Left ventricle myocardium inferior (tissue), 1 donor: ENCODE data around the gene ZNF467. TPM values are rescaled to one million over a fixed set of nuclear protein-coding genes. Genes with fewer than 3 reads are reported as not detected.

Experiments used
- DNase-seq: peaks from one replicate; pipeline ENCODE4 v3.0.0-alpha.2; 2020
- H3K27ac ChIP-seq: fragments of 200-600 bp; replicated peaks from 2 replicates; pipeline ENCODE4 v1.8.0; 2021
- H3K27me3 ChIP-seq: fragments of 200-600 bp; 2 replicates; pipeline ENCODE4 v1.8.0; 2021; ENCODE audit warnings: low read depth
- H3K36me3 ChIP-seq: fragments of 200-600 bp; 2 replicates; pipeline ENCODE4 v1.8.0; 2021
- H3K4me1 ChIP-seq: fragments of 200-600 bp; 2 replicates; pipeline ENCODE4 v1.8.0; 2021
- H3K4me3 ChIP-seq: fragments of 200-600 bp; 2 replicates; pipeline ENCODE4 v1.8.0; 2021; ENCODE audit warnings: mild to moderate bottlenecking, moderate library complexity
- H3K9me3 ChIP-seq: fragments of 200-600 bp; replicated peaks from 2 replicates; pipeline ENCODE4 v1.8.0; 2021
- intact Hi-C: fragments of 100-400 bp; cut with micrococcal nuclease; formaldehyde crosslinking; loops from one replicate; pipeline ENCODE4 v1.11.0; 2022
- total RNA-seq: library from RNA; stranded (reverse); fragmentation: NEBNext Ultra II Directional; extraction: Animal tissue kit (Norgen Biotek cat#: 25700); gene quantifications from one replicate; pipeline ENCODE4 v1.2.1, GENCODE V29; 2021
- TF ChIP-seq, protein P1 (sequence below): fragments of 200-600 bp; IDR thresholded peaks from 2 replicates; pipeline ENCODE4 v1.8.0; 2021; ENCODE audit warnings: antibody characterized with exemption, mild to moderate bottlenecking, borderline replicate concordance
- donor health status: DM: no; HTN: yes; CAD: no; lungs with severe emphysema.

The ZNF467 gene
- total RNA-seq, 1 donor from 2014 or later, result 5.2 TPM

DNA sequence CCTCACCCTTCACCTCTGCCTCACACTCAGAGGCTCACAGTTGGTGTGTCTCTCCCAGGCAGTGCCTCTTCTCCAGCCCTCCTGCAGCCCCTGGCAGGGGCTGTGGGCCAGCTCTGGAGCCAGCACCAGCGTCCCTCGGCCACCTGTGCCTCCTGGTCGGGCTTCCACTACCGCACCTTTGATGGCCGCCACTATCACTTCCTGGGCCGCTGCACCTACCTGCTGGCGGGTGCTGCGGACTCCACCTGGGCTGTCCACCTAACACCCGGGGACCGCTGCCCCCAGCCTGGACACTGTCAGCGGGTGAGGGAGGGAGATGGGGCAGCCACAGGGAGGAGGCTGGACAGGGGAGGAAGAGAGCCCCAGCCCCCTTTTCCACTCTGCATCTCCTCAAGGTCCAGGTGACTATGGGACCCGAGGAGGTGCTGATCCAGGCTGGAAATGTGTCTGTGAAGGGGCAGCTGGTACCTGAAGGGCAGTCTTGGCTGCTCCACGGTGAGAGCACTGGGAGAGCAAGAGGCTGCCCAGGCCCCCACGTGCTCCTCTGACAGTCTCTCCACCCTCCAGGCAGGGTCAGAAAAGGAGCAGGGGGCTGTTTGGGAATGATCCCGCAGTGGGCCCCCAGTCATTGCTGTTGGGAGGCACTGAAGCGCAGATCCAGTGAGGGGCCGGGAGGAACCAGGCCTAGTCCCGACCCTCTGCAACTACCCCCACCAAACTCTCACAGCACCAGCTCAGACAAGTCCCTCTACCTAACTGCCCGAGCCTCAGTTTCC lies 4.4 kb upstream of the ZNF467 start:
- no peak overlapping the region for H3K4me3 ChIP-seq
- TF ChIP-seq, protein P1, sequence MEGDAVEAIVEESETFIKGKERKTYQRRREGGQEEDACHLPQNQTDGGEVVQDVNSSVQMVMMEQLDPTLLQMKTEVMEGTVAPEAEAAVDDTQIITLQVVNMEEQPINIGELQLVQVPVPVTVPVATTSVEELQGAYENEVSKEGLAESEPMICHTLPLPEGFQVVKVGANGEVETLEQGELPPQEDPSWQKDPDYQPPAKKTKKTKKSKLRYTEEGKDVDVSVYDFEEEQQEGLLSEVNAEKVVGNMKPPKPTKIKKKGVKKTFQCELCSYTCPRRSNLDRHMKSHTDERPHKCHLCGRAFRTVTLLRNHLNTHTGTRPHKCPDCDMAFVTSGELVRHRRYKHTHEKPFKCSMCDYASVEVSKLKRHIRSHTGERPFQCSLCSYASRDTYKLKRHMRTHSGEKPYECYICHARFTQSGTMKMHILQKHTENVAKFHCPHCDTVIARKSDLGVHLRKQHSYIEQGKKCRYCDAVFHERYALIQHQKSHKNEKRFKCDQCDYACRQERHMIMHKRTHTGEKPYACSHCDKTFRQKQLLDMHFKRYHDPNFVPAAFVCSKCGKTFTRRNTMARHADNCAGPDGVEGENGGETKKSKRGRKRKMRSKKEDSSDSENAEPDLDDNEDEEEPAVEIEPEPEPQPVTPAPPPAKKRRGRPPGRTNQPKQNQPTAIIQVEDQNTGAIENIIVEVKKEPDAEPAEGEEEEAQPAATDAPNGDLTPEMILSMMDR, result no peak
- intact Hi-C loops, result no loop called here
- no peaks in the 10 kb centered on the region for H3K9me3 ChIP-seq
- H3K27me3 ChIP-seq, result no peaks in the 10 kb centered on the region
- peaks cover 39% of the 10 kb centered on the region for H3K4me1 ChIP-seq
- no peak overlapping the region for H3K27ac ChIP-seq
- H3K36me3 ChIP-seq, result no peaks in the 10 kb centered on the region
- no peak for DNase-seq

DNA sequence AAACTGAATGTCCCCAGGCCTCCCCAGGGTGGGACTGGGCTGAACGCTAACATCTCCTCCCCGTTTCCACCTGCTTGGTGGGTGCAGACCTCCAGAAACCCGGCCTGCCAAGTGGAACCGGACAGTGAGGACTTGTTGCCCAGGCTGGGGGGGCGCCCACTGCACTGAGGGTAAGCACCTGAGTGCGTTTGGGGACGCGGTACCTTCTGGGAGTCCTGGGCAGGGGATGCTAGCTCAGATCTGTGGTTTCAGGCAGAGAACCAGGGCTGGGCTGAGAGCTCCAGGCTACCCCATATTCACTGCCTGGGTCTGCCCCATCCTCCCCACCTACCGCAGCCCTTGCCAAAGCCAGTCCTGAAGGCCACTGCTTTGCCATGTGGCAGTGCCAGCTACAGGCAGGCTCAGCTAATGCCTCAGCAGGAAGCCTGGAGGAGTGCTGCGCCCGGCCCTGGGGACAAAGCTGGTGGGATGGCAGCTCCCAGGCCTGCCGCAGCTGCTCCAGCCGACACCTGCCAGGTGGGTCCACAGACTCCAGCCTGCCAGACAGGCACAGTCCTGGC lies 3.5 kb upstream of the ZNF467 start:
- Histone ChIP-seq H3K36me3 (no peaks in the 10 kb centered on the region), H3K4me3 (peak overlapping the region; percentile 81), H3K9me3 (no peaks in the 10 kb centered on the region), H3K4me1 (peaks cover 42% of the 10 kb centered on the region), H3K27ac (peak overlapping the region; percentile 83), H3K27me3 (no peaks in the 10 kb centered on the region)
- no peak for DNase-seq
- intact Hi-C loops, result no loop called here
- TF ChIP-seq, protein P1, result no peak

DNA sequence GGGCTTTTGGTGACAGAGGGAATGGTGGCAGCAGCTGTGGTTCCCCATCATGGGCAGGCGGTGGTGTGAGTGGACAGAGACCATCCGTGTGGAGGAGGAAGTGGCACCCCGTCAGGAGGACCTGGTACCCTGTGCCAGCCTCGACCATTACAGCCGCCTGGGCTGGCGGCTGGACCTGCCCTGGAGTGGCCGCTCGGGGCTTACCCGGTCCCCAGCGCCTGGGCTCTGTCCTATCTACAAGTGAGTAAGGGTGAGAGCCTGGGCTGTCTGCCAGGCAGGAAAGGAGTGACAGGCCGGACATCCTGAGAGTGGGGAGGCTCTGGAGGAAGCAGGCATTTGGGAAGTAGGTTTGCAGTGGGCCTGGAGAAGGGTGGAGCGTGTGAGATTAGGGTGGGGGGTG lies 2.9 kb upstream of the ZNF467 start:
- Histone ChIP-seq H3K27ac (peak overlapping the region; percentile 83), H3K9me3 (no peaks in the 10 kb centered on the region), H3K27me3 (no peaks in the 10 kb centered on the region), H3K4me3 (peak overlapping the region; percentile 81), H3K36me3 (no peaks in the 10 kb centered on the region), H3K4me1 (peaks cover 44% of the 10 kb centered on the region)
- TF ChIP-seq, protein P1, result no peak
- DNase-seq, result peak; percentile 85
- intact Hi-C loops, result no loop called here

DNA sequence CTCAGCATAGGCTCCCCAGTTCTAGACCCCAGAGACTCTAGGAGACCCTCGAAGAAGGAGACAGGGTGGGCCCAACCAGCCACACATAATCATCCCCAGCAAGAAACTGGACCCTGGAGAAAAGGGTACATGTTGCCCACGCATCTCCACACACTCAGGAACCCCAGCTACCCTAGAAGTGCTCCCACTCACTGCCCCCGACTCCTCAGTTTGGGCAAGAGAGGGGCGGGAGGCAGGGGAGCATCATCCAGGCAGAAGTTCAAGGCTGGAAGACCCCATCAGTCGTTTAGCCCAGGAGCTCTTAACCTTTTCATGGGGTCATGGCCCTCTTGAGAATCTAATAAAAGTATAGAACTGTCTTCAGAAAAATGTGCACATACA lies 1.8 kb upstream of the ZNF467 start:
- peak overlapping the region; percentile 81 for H3K4me3 ChIP-seq
- H3K4me1 ChIP-seq, result peaks cover 51% of the 10 kb centered on the region
- H3K9me3 ChIP-seq, result no peaks in the 10 kb centered on the region
- no peaks in the 10 kb centered on the region for H3K27me3 ChIP-seq
- no peak for DNase-seq
- intact Hi-C loops, result no loop called here
- TF ChIP-seq, protein P1, result no peak
- H3K36me3 ChIP-seq, result no peaks in the 10 kb centered on the region
- peak overlapping the region; percentile 83 for H3K27ac ChIP-seq

DNA sequence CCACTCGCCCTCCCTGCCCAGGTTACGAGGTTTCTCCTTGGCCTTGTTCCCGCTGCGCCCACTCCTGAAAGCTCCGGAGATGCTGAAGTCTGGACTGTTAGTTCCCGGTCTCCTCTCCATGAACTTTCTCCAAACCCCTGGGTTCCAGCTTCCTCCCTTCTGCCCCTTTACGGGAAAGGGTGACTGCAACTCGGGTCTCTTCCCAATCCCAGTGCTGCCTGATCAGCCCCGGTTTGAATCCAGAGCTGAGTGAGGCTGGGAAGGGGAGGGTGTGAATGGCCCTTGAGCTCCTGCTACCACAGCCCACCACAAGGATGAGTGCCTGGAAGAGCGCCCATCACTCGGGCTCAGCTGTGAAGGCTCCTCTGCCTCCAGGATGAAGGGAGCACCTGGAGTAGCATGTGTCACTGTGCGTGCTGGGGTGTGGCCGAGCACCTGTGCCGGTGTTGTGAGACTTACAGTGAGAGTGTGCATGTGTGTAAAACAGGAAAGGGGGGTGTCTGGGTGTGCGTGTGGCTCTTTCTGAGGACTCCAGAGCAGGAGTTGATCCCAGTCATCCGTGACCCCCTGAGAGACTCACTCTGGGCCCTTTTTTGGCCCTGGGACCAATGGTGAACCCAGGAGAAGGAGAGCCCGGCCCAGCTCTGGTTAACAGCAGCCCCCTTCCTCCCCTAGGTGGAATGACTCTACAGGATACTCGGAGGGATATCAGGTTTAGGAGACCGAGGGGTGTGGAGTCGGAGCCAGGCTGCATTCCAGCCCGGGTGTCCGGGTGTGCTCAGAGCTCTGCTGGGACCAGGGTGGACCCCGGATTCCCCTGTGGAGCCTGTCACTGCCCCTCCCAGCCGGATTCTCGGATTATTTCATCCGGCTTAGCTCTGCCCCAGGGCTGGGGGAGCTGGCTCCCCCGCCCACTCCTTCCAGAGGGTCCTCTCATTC lies 1.1 kb upstream of the ZNF467 start:
- Histone ChIP-seq H3K4me1 (peaks cover 51% of the 10 kb centered on the region), H3K36me3 (no peaks in the 10 kb centered on the region), H3K27ac (peak overlapping the region; percentile 83), H3K4me3 (peak overlapping the region; percentile 81), H3K27me3 (no peaks in the 10 kb centered on the region), H3K9me3 (no peaks in the 10 kb centered on the region)
- TF ChIP-seq, protein P1, result no peak
- intact Hi-C loops, result no loop called here
- DNase-seq, result no peak
